Measurements from ENCODE around the gene NDOR1. TPM values are rescaled to one million over a fixed set of nuclear protein-coding genes. Genes with fewer than 3 reads are reported as not detected.

The NDOR1 gene
- total and polyA plus RNA-seq, 2 donors (not counting 3 experiments of a cell fraction or from before 2014, with no cell fraction given), result 13.5 to 26.7 TPM

GRCh38 chr9:137218754-137219271 is 13.3 kb downstream of the NDOR1 start:
- no peaks in the 10 kb centered on the region for H3K27me3 ChIP-seq (ENCODE audit: control insufficient read depth in 2 of 2, insufficient read depth in 2 of 2, low read length in 2 of 2)
- dilution Hi-C loops (cut with MboI; ENCODE audit: extremely low pct_ligation_motif_present, low sequenced_read_pairs) (no loop called here), intact Hi-C loops (cut with micrococcal nuclease) (no loop called here)
- peak; percentile 71 for FAIRE-seq
- H3K27ac ChIP-seq (ENCODE audit: insufficient read depth, low read depth, low read length), result peak overlapping the region; percentile 8
- H3K9me1 ChIP-seq (replicated peaks; ENCODE audit: control insufficient read depth, extremely low read depth, insufficient read depth, low read length), result no peaks in the 10 kb centered on the region
- no peak overlapping the region for H3K4me3 ChIP-seq (replicated peaks in 1 of 3; ENCODE audit: insufficient read depth in 1 of 3, low read depth in 1 of 3, low read length in 3 of 3)
- TSS peak; percentile 13 for BruUV-seq (replicated peaks)
- H3K4me1 ChIP-seq (ENCODE audit: control insufficient read depth, extremely low read depth, insufficient read depth, low read length), result peaks cover 15% of the 10 kb centered on the region
- TF ChIP-seq FOS (IDR thresholded peaks at IDR 0.05; ENCODE audit: borderline replicate concordance, insufficient read depth, low read length), result no peak
- TF ChIP-seq POLR2AphosphoS5 (IDR thresholded peaks at IDR 0.05; ENCODE audit: insufficient read depth, low read depth, low read length), result peak; percentile 49
- TF ChIP-seq POLR2A (IDR thresholded peaks at IDR 0.05; ENCODE audit: low read depth, low read length), result no peak
- no peak for TF ChIP-seq MYC (IDR thresholded peaks at IDR 0.05; ENCODE audit: low read depth, low read length)
- no peak overlapping the region for H3K4me2 ChIP-seq (ENCODE audit: insufficient read depth, low read length)
- H3K9ac ChIP-seq (replicated peaks; ENCODE audit: extremely low read depth, insufficient read depth, low read length), result no peak overlapping the region
- peak; percentile 9 for DNase-seq (ENCODE audit: low read depth, low spot score)
- ChIA-PET CTCF (interaction anchor here (1.3 to 2.1 kb wide), 3 partner anchors 12 to 30 kb away, joined by 4 to 8 read pairs (median 5); partner anchors contain the start of genes ANAPC2 and SSNA1), POLR2A (interaction anchor here (0.6 to 0.7 kb wide), 2 partner anchors 21 to 22 kb away, joined by 3 to 8 read pairs; partner anchors contain the start of gene TUBB4B)
- peaks cover 0 to 2% of the 10 kb centered on the region in 2 experiments for H3K36me3 ChIP-seq (ENCODE audit: control insufficient read depth in 2 of 2, extremely low read depth in 1 of 2, insufficient read depth in 2 of 2, low read length in 2 of 2)
- H3K9me3 ChIP-seq (replicated peaks; ENCODE audit: control insufficient read depth, insufficient read depth, low read length), result no peaks in the 10 kb centered on the region
- H2AFZ ChIP-seq (ENCODE audit: low read depth, low read length), result no peak overlapping the region
- no peaks in the 10 kb centered on the region for H4K20me1 ChIP-seq (replicated peaks; ENCODE audit: control insufficient read depth, extremely low read depth, insufficient read depth, low read length)
- no peaks in the 10 kb centered on the region for H3K79me2 ChIP-seq (ENCODE audit: control insufficient read depth, insufficient read depth, low read length)

- Histone ChIP-seq H3K4me2 (ENCODE audit: insufficient read depth, low read length) (no peak overlapping the region), H3K4me3 (replicated peaks in 1 of 3; ENCODE audit: insufficient read depth in 1 of 3, low read depth in 1 of 3, low read length in 3 of 3) (no peak overlapping the region), H3K4me1 (ENCODE audit: control insufficient read depth, extremely low read depth, insufficient read depth, low read length) (peaks cover 18% of the 10 kb centered on the region), H4K20me1 (replicated peaks; ENCODE audit: control insufficient read depth, extremely low read depth, insufficient read depth, low read length) (no peaks in the 10 kb centered on the region), H2AFZ (ENCODE audit: low read depth, low read length) (no peak overlapping the region), H3K9ac (replicated peaks; ENCODE audit: extremely low read depth, insufficient read depth, low read length) (no peak overlapping the region), H3K27ac (ENCODE audit: insufficient read depth, low read depth, low read length) (no peak overlapping the region), H3K27me3 (ENCODE audit: control insufficient read depth in 2 of 2, insufficient read depth in 2 of 2, low read length in 2 of 2) (no peaks in the 10 kb centered on the region), H3K9me1 (replicated peaks; ENCODE audit: control insufficient read depth, extremely low read depth, insufficient read depth, low read length) (no peaks in the 10 kb centered on the region), H3K9me3 (replicated peaks; ENCODE audit: control insufficient read depth, insufficient read depth, low read length) (no peaks in the 10 kb centered on the region), H3K79me2 (ENCODE audit: control insufficient read depth, insufficient read depth, low read length) (no peaks in the 10 kb centered on the region), H3K36me3 (ENCODE audit: control insufficient read depth in 2 of 2, extremely low read depth in 1 of 2, insufficient read depth in 2 of 2, low read length in 2 of 2) (peaks cover 0 to 2% of the 10 kb centered on the region in 2 experiments)
- intact Hi-C loops (cut with micrococcal nuclease), result no loop called here
- BruUV-seq (replicated peaks), result no TSS peak
- no peak for DNase-seq (ENCODE audit: low read depth, low spot score)
- dilution Hi-C loops (cut with MboI; ENCODE audit: extremely low pct_ligation_motif_present, low sequenced_read_pairs), result no loop called here
- TF ChIP-seq POLR2A (IDR thresholded peaks at IDR 0.05; ENCODE audit: low read depth, low read length) (no peak), JUN (IDR thresholded peaks at IDR 0.05; ENCODE audit: borderline replicate concordance, insufficient read depth, insufficient read length, low read depth) (no peak), MAX (IDR thresholded peaks at IDR 0.05; ENCODE audit: insufficient read depth, insufficient read length) (no peak), CTCF (IDR thresholded peaks at IDR 0.05; ENCODE audit: extremely low read depth in 1 of 2, insufficient read depth in 1 of 2, low read depth in 1 of 2, low read length in 2 of 2) (no peak), POLR2AphosphoS5 (IDR thresholded peaks at IDR 0.05; ENCODE audit: insufficient read depth, low read depth, low read length) (no peak), MYC (IDR thresholded peaks at IDR 0.05; ENCODE audit: low read depth, low read length) (no peak), FOS (IDR thresholded peaks at IDR 0.05; ENCODE audit: borderline replicate concordance, insufficient read depth, low read length) (no peak), GATA2 (IDR thresholded peaks at IDR 0.05; ENCODE audit: insufficient read depth, insufficient read length, low read depth, low read length) (no peak), EZH2 (IDR thresholded peaks at IDR 0.05; ENCODE audit: borderline replicate concordance, low read depth, low read length, severe bottlenecking) (no peak)
- POLR2A ChIA-PET, result no interaction called here
- CTCF ChIA-PET, result interaction anchor here (2.1 kb wide), 1 partner anchor 17 kb away, joined by 8 read pairs; no protein-coding TSS in a partner anchor
- no peak for FAIRE-seq
These were observed 14.3 kb downstream of the NDOR1 start for GRCh38 chr9:137219757-137220316.

Data from endothelial cell of umbilical vein (primary cell).